Panc1 (cell line): ENCODE results near the gene AFF2.

ENCODE experiments used
- CTCF ChIP-seq: fragments of 450-650 bp; IDR thresholded peaks from 2 replicates; pipeline ENCODE4 v1.5.1; 2017; ENCODE audit warnings: mild to moderate bottlenecking
- POLR2AphosphoS5 ChIP-seq: IDR thresholded peaks from 2 replicates; pipeline ENCODE4 v1.6.1; 2012; ENCODE audit warnings: mild to moderate bottlenecking, low read depth, low read length, moderate library complexity

DNA sequence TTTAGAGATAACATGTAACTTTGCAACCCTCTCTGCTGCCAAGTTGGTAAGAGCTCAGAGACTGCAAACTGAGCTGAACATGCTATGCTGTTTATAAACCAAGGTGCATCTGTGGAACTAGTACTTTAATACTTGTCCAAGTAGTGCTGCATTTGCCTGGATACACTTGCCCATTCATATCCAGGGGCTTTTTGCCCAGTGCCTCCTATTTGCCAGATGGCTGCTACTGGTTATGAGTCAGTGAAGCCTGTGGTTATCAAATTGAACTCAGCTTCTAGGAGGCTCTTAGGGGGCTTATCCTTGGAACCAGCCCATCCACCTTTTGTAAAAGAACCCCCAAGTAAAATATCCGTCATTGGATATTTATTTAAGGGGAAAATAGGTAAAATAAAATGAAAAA is 79.6 kb downstream of the AFF2 start:
- TF ChIP-seq CTCF = no peak
- no peak for TF ChIP-seq POLR2AphosphoS5
